ENCODE results near the gene MAPK10. TPM values are rescaled to one million over a fixed set of nuclear protein-coding genes. Genes with fewer than 3 reads are reported as not detected.

The MAPK10 gene
- total RNA-seq, 1 experiment from 2014 or later: 6.8 TPM

DNA sequence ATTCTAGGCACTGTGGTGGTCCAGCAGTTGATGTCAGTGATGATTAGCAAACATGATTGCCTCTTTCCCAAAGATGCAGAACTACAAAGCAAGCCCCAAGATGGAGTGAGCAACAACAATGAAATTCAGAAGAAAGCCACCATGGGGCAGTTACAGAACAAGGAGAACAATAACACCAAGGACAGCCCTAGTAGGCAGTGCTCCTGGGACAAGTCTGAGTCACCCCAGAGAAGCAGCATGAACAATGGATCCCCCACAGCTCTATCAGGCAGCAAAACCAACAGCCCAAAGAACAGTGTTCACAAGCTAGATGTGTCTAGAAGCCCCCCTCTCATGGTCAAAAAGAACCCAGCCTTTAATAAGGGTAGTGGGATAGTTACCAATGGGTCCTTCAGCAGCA is 365.3 kb downstream of the MAPK10 start:
- Histone ChIP-seq H3K27me3 (replicated peaks; ENCODE audit: insufficient read depth, low read depth, low read length, poor library complexity) (no peaks in the 10 kb centered on the region), H3K9me3 (ENCODE audit: low read depth, low read length, poor library complexity, severe bottlenecking) (no peaks in the 10 kb centered on the region), H3K36me3 (ENCODE audit: insufficient read depth, low read length, poor library complexity, severe bottlenecking) (no peaks in the 10 kb centered on the region), H3K4me1 (ENCODE audit: insufficient read depth, low read length, poor library complexity, severe bottlenecking) (no peaks in the 10 kb centered on the region), H3K4me3 (ENCODE audit: low read depth, low read length, poor library complexity, severe bottlenecking) (no peak overlapping the region), H3K27ac (ENCODE audit: low read depth, low read length, poor library complexity, severe bottlenecking) (no peak overlapping the region)
- ChIA-PET CTCF (no interaction called here), POLR2A (ENCODE audit: low non-redundant PET) (no interaction called here)
- no TSS peak for BruUV-seq (replicated peaks)
- no peak for DNase-seq (ENCODE audit: low spot score)
- intact Hi-C loops (cut with micrococcal nuclease; ENCODE audit: unreplicated experiment): no loop called here
- TF ChIP-seq EZH2 (IDR thresholded peaks at IDR 0.05; ENCODE audit: borderline replicate concordance, low read depth, low read length, poor library complexity, severe bottlenecking): no peak
- TF ChIP-seq, protein P1, sequence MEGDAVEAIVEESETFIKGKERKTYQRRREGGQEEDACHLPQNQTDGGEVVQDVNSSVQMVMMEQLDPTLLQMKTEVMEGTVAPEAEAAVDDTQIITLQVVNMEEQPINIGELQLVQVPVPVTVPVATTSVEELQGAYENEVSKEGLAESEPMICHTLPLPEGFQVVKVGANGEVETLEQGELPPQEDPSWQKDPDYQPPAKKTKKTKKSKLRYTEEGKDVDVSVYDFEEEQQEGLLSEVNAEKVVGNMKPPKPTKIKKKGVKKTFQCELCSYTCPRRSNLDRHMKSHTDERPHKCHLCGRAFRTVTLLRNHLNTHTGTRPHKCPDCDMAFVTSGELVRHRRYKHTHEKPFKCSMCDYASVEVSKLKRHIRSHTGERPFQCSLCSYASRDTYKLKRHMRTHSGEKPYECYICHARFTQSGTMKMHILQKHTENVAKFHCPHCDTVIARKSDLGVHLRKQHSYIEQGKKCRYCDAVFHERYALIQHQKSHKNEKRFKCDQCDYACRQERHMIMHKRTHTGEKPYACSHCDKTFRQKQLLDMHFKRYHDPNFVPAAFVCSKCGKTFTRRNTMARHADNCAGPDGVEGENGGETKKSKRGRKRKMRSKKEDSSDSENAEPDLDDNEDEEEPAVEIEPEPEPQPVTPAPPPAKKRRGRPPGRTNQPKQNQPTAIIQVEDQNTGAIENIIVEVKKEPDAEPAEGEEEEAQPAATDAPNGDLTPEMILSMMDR (conservative IDR thresholded peaks at IDR 0.05; ENCODE audit: low read depth, low read length): no peak

DNA sequence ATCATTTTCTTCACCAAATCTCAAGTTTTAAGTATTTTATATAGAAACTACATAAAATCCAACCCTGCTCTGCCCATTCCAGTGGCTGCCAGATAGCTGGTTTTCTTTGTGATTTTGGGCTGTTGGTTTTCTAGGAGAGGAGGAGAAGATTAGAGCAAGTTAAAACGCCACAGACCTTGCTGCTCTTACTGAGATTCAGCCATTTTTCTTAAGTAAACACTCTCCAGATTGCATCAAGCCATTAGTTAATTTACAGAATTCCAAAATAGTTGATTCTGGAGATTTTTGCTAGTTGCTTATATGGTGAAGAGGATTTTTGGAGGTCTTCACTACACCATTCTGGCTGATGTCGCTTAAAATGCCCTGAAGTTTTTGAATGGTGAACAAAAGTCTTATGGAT is 366.2 kb downstream of the MAPK10 start:
- H3K4me1 ChIP-seq (ENCODE audit: insufficient read depth, low read length, poor library complexity, severe bottlenecking): no peaks in the 10 kb centered on the region

DNA sequence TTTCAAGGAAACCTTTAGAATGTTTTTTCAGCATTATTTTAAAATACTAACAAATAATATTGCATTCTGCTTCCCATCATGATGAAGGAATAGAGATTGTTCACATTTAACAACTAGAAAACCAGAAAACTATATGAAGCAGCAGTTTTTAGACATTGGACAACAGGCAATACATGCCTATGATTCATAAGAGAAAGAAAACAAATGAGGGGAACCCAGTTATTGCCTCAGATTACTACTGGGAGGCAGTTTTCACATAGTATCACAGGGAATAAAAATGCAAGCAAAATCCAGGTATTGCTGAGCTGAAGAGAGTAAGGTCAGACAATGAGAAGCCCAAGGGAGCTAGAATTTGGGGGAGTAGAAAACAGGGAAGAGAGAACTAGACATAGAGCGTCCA is 373.6 kb downstream of the MAPK10 start:
- POLR2A ChIA-PET (ENCODE audit: low non-redundant PET): no interaction called here
- H3K27me3 ChIP-seq (replicated peaks; ENCODE audit: insufficient read depth, low read depth, low read length, poor library complexity): no peaks in the 10 kb centered on the region
- intact Hi-C loops (cut with micrococcal nuclease; ENCODE audit: unreplicated experiment): no loop called here
- CTCF ChIA-PET: no interaction called here
- DNase-seq (ENCODE audit: low spot score): no peak
- H3K4me1 ChIP-seq (ENCODE audit: insufficient read depth, low read length, poor library complexity, severe bottlenecking): no peaks in the 10 kb centered on the region
- H3K27ac ChIP-seq (ENCODE audit: low read depth, low read length, poor library complexity, severe bottlenecking): no peak overlapping the region
- TF ChIP-seq EZH2 (IDR thresholded peaks at IDR 0.05; ENCODE audit: borderline replicate concordance, low read depth, low read length, poor library complexity, severe bottlenecking): no peak
- TF ChIP-seq, protein P1 (conservative IDR thresholded peaks at IDR 0.05; ENCODE audit: low read depth, low read length): no peak
- H3K9me3 ChIP-seq (ENCODE audit: low read depth, low read length, poor library complexity, severe bottlenecking): no peaks in the 10 kb centered on the region
- no peaks in the 10 kb centered on the region for H3K36me3 ChIP-seq (ENCODE audit: insufficient read depth, low read length, poor library complexity, severe bottlenecking)
- H3K4me3 ChIP-seq (ENCODE audit: low read depth, low read length, poor library complexity, severe bottlenecking): no peak overlapping the region
- no TSS peak for BruUV-seq (replicated peaks)

More for the DNA sequence above, 366.2 kb downstream of the MAPK10 start:
- TF ChIP-seq, protein P1 (conservative IDR thresholded peaks at IDR 0.05; ENCODE audit: low read depth, low read length): no peak
- no peak for TF ChIP-seq EZH2 (IDR thresholded peaks at IDR 0.05; ENCODE audit: borderline replicate concordance, low read depth, low read length, poor library complexity, severe bottlenecking)
- DNase-seq (ENCODE audit: low spot score): no peak
- Histone ChIP-seq H3K36me3 (ENCODE audit: insufficient read depth, low read length, poor library complexity, severe bottlenecking) (no peaks in the 10 kb centered on the region), H3K27ac (ENCODE audit: low read depth, low read length, poor library complexity, severe bottlenecking) (no peak overlapping the region), H3K9me3 (ENCODE audit: low read depth, low read length, poor library complexity, severe bottlenecking) (no peaks in the 10 kb centered on the region), H3K4me3 (ENCODE audit: low read depth, low read length, poor library complexity, severe bottlenecking) (no peak overlapping the region), H3K27me3 (replicated peaks; ENCODE audit: insufficient read depth, low read depth, low read length, poor library complexity) (no peaks in the 10 kb centered on the region)
- no TSS peak for BruUV-seq (replicated peaks)
- ChIA-PET CTCF (no interaction called here), POLR2A (ENCODE audit: low non-redundant PET) (no interaction called here)
- intact Hi-C loops (cut with micrococcal nuclease; ENCODE audit: unreplicated experiment): no loop called here
